SK-N-MC (cell line): ENCODE data around the gene SYNPO2.

Experiments used
- EZH2 ChIP-seq: fragments of 200-600 bp; sonication (generic); IDR thresholded peaks from one replicate; pipeline ENCODE4 v1.6.1; 2017; ENCODE audit warnings: antibody characterized with exemption
- POLR2AphosphoS5 ChIP-seq: IDR thresholded peaks from 2 replicates; pipeline ENCODE4 v1.6.1; 2012; ENCODE audit warnings: mild to moderate bottlenecking, low read depth, low read length, borderline replicate concordance

GRCh38 chr4:118969359-118969758, 80.7 kb downstream of the SYNPO2 start:
- TF ChIP-seq EZH2 (no peak), POLR2AphosphoS5 (no peak)
